Endothelial cell of umbilical vein (primary cell): ENCODE results near the gene PPP1R10.

Experiments
- CTCF ChIP-seq, 2 donors: IDR thresholded peaks; 1 replicate in 1 of 2; 2 replicates in 1 of 2; pipeline ENCODE4 v1.5.1; 2011; ENCODE audit warnings: low read length in 2 of 2, mild to moderate bottlenecking in 2 of 2, moderate library complexity in 2 of 2, control low read depth in 1 of 2, inconsistent platforms in 1 of 2, low read depth in 1 of 2; ENCODE audit not compliant: insufficient read depth in 1 of 2; ENCODE audit errors: extremely low read depth in 1 of 2
- EZH2 ChIP-seq: IDR thresholded peaks from 2 replicates; pipeline ENCODE4 v1.6.1; 2012; ENCODE audit warnings: borderline replicate concordance, low read depth, mild to moderate bottlenecking, moderate library complexity, low read length, inconsistent platforms; ENCODE audit not compliant: severe bottlenecking
- MYC ChIP-seq: IDR thresholded peaks from one replicate; pipeline ENCODE4 v1.6.1; 2011; ENCODE audit warnings: mild to moderate bottlenecking, low read depth, low read length
- POLR2A ChIP-seq: IDR thresholded peaks from 2 replicates; pipeline ENCODE4 v1.6.1; 2012; ENCODE audit warnings: low read depth, mild to moderate bottlenecking, control low read depth, low read length
- POLR2AphosphoS5 ChIP-seq: IDR thresholded peaks from 2 replicates; pipeline ENCODE4 v1.6.1; 2012; ENCODE audit warnings: low read depth, mild to moderate bottlenecking, control low read depth, low read length, moderate library complexity; ENCODE audit not compliant: insufficient read depth
- TF ChIP-seq, protein P1 (sequence below): IDR thresholded peaks from 2 replicates; pipeline ENCODE4 v1.6.1; 2011; ENCODE audit not compliant: insufficient read depth, insufficient read length

GRCh38 chr6:30614843-30615218 lies 2.2 kb downstream of the PPP1R10 start:
- TF ChIP-seq CTCF (IDR thresholded peaks at IDR 0.05; ENCODE audit: extremely low read depth in 1 of 2, insufficient read depth in 1 of 2, low read depth in 1 of 2, low read length in 2 of 2) (no peak), POLR2A (no peak), EZH2 (no peak), MYC (no peak), POLR2AphosphoS5 (peak; percentile 13)
- TF ChIP-seq, protein P1, sequence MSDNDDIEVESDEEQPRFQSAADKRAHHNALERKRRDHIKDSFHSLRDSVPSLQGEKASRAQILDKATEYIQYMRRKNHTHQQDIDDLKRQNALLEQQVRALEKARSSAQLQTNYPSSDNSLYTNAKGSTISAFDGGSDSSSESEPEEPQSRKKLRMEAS, result no peak
